ENCODE measurements around the gene CEP55. TPM values are rescaled to one million over a fixed set of nuclear protein-coding genes. Genes with fewer than 3 reads are reported as not detected.

The CEP55 gene
- total RNA-seq, 1 donor from 2014 or later = 0.53 TPM

GRCh38 chr10:93493162-93493561, 3.2 kb upstream of the CEP55 start:
- no peak overlapping the region for H3K4me3 ChIP-seq (ENCODE audit: low read depth, low read length)
- H3K36me3 ChIP-seq (ENCODE audit: control insufficient read depth, insufficient read depth, low read length) = no peaks in the 10 kb centered on the region
- FAIRE-seq (no peak), DNase-seq (ENCODE audit: low read depth) (no peak)
- no peak for TF ChIP-seq CTCF (IDR thresholded peaks at IDR 0.05; ENCODE audit: insufficient read depth, low read length, severe bottlenecking)
- no peaks in the 10 kb centered on the region for H3K27me3 ChIP-seq (ENCODE audit: control insufficient read depth, insufficient read depth, low read length)

GRCh38 chr10:93494494-93494893, 1.9 kb upstream of the CEP55 start:
- no peak for TF ChIP-seq CTCF (IDR thresholded peaks at IDR 0.05; ENCODE audit: insufficient read depth, low read length, severe bottlenecking)
- Histone ChIP-seq H3K27me3 (ENCODE audit: control insufficient read depth, insufficient read depth, low read length) (no peaks in the 10 kb centered on the region), H3K4me3 (ENCODE audit: low read depth, low read length) (no peak overlapping the region), H3K36me3 (ENCODE audit: control insufficient read depth, insufficient read depth, low read length) (no peaks in the 10 kb centered on the region)
- no peak for FAIRE-seq
- DNase-seq (ENCODE audit: low read depth) = no peak

- H3K36me3 ChIP-seq (ENCODE audit: control insufficient read depth, insufficient read depth, low read length) = no peaks in the 10 kb centered on the region
- H3K4me3 ChIP-seq (ENCODE audit: low read depth, low read length) = peak overlapping the region; percentile 63
- FAIRE-seq = no peak
- TF ChIP-seq CTCF (IDR thresholded peaks at IDR 0.05; ENCODE audit: insufficient read depth, low read length, severe bottlenecking) = no peak
- peak; percentile 34 for DNase-seq (ENCODE audit: low read depth)
- no peaks in the 10 kb centered on the region for H3K27me3 ChIP-seq (ENCODE audit: control insufficient read depth, insufficient read depth, low read length)
Measured at GRCh38 chr10:93495654-93496321, 624 bp upstream of the CEP55 start.

- Histone ChIP-seq H3K27me3 (ENCODE audit: control insufficient read depth, insufficient read depth, low read length) (no peaks in the 10 kb centered on the region), H3K36me3 (ENCODE audit: control insufficient read depth, insufficient read depth, low read length) (no peaks in the 10 kb centered on the region), H3K4me3 (ENCODE audit: low read depth, low read length) (no peak overlapping the region)
- TF ChIP-seq CTCF (IDR thresholded peaks at IDR 0.05; ENCODE audit: insufficient read depth, low read length, severe bottlenecking) = no peak
- FAIRE-seq = no peak
- DNase-seq (ENCODE audit: low read depth) = no peak
Measured at GRCh38 chr10:93498166-93498565, 1.8 kb downstream of the CEP55 start.

GRCh38 chr10:93501650-93502049, 5.2 kb downstream of the CEP55 start:
- no peaks in the 10 kb centered on the region for H3K36me3 ChIP-seq (ENCODE audit: control insufficient read depth, insufficient read depth, low read length)
- no peaks in the 10 kb centered on the region for H3K27me3 ChIP-seq (ENCODE audit: control insufficient read depth, insufficient read depth, low read length)
- DNase-seq (ENCODE audit: low read depth) (no peak), FAIRE-seq (no peak)
- no peak for TF ChIP-seq CTCF (IDR thresholded peaks at IDR 0.05; ENCODE audit: insufficient read depth, low read length, severe bottlenecking)
- no peak overlapping the region for H3K4me3 ChIP-seq (ENCODE audit: low read depth, low read length)

GRCh38 chr10:93503075-93503474, 6.7 kb downstream of the CEP55 start:
- no peak for TF ChIP-seq CTCF (IDR thresholded peaks at IDR 0.05; ENCODE audit: insufficient read depth, low read length, severe bottlenecking)
- no peak for FAIRE-seq

More at GRCh38 chr10:93503075-93503474, 6.7 kb downstream of the CEP55 start:
- no peak overlapping the region for H3K4me3 ChIP-seq (ENCODE audit: low read depth, low read length)
- H3K27me3 ChIP-seq (ENCODE audit: control insufficient read depth, insufficient read depth, low read length) = no peaks in the 10 kb centered on the region
- no peak for DNase-seq (ENCODE audit: low read depth)
- H3K36me3 ChIP-seq (ENCODE audit: control insufficient read depth, insufficient read depth, low read length) = no peaks in the 10 kb centered on the region

Data from bronchial epithelial cell (primary cell).